GM21528 (cell line): ENCODE measurements around the gene MYO5A.
"Not testable (repeated sequence)": the region's sequence is repeated elsewhere in the genome, so short reads cannot be mapped to it uniquely, and the experiment has no call there.

ENCODE experiments used
- ATAC-seq: cut with Tn5 transposase; IDR thresholded peaks from one replicate; pipeline ENCODE4 v1.9.1; 2021; ENCODE audit warnings: mild to moderate bottlenecking, moderate library complexity; ENCODE audit not compliant: unreplicated experiment, low FRiP score

MYO5A gene

GRCh38 chr15:52546031-52546751 lies 17.5 kb upstream of the MYO5A start:
- no peak for ATAC-seq

- no peak for ATAC-seq
Observed at GRCh38 chr15:52540374-52541012, 11.8 kb upstream of the MYO5A start.

- ATAC-seq, result no peak
Observed at GRCh38 chr15:52537459-52537858, 8.8 kb upstream of the MYO5A start.

- ATAC-seq, result no peak
Observed at GRCh38 chr15:52532427-52532826, 3.7 kb upstream of the MYO5A start.

- ATAC-seq, result no peak
Observed at GRCh38 chr15:52529940-52530339, 1.3 kb upstream of the MYO5A start.

GRCh38 chr15:52529341-52529924 lies 753 bp upstream of the MYO5A start:
- peak; percentile 5 for ATAC-seq

- peak; percentile 18 for ATAC-seq
Observed at GRCh38 chr15:52527911-52528563, 643 bp downstream of the MYO5A start.

- no peak for ATAC-seq
Observed at GRCh38 chr15:52527196-52527910, 1.3 kb downstream of the MYO5A start.

GRCh38 chr15:52524223-52525136 lies 4.2 kb downstream of the MYO5A start:
- no peak for ATAC-seq

- ATAC-seq, result no peak
Observed at GRCh38 chr15:52523647-52524046, 5.0 kb downstream of the MYO5A start.

- ATAC-seq, result no peak
Observed at GRCh38 chr15:52523192-52523591, 5.5 kb downstream of the MYO5A start.

- ATAC-seq, result no peak
Observed at GRCh38 chr15:52521682-52522081, 7.0 kb downstream of the MYO5A start.

GRCh38 chr15:52520421-52520820 lies 8.3 kb downstream of the MYO5A start:
- no peak for ATAC-seq

- ATAC-seq, result no peak
Observed at GRCh38 chr15:52518487-52519371, 10.0 kb downstream of the MYO5A start.

GRCh38 chr15:52517014-52517413 lies 11.7 kb downstream of the MYO5A start:
- ATAC-seq, result no peak

GRCh38 chr15:52515343-52515742 lies 13.3 kb downstream of the MYO5A start:
- no peak for ATAC-seq

- no peak for ATAC-seq
Observed at GRCh38 chr15:52514482-52514881, 14.2 kb downstream of the MYO5A start.

- not testable (repeated sequence) for ATAC-seq
Observed at GRCh38 chr15:52512869-52513268, 15.8 kb downstream of the MYO5A start.

- no peak for ATAC-seq
Observed at GRCh38 chr15:52511084-52511483, 17.6 kb downstream of the MYO5A start.
